HepG2 (cell line): ENCODE measurements around the gene ZXDC. TPM values are rescaled to one million over a fixed set of nuclear protein-coding genes. Genes with fewer than 3 reads are reported as not detected.
A peak's percentile ranks its signal among the peaks of the same experiment; 100 is the strongest.

Experiments
- ARID3A ChIP-seq: IDR thresholded peaks from 2 replicates; pipeline ENCODE4 v1.6.1; 2012; ENCODE audit warnings: low read depth, low read length, improper control_type of control experiment
- BHLHE40 ChIP-seq: IDR thresholded peaks from 2 replicates; pipeline ENCODE4 v1.6.1; 2011; ENCODE audit warnings: low read length, improper control_type of control experiment
- GPN1 ChIP-seq: sonication (generic); formaldehyde crosslinking; IDR thresholded peaks from 2 replicates; pipeline ENCODE4 v1.5.1; 2020; ENCODE audit warnings: missing genetic modification reagents, borderline replicate concordance
- IKZF5 ChIP-seq: IDR thresholded peaks from 2 replicates; pipeline ENCODE4 v1.6.1; 2018; ENCODE audit warnings: missing genetic modification reagents, mild to moderate bottlenecking, missing compliant biosample characterization
- KAT2B ChIP-seq: fragments of 150-350 bp; IDR thresholded peaks from 2 replicates; pipeline ENCODE4 v1.6.1; 2014; ENCODE audit warnings: low read depth, low read length, borderline replicate concordance
- KAT7 ChIP-seq: IDR thresholded peaks from 2 replicates; pipeline ENCODE4 v1.6.1; 2018; ENCODE audit warnings: borderline replicate concordance, missing compliant biosample characterization
- KDM5B ChIP-seq: sonication (generic); formaldehyde crosslinking; IDR thresholded peaks from 2 replicates; pipeline ENCODE4 v1.4.0; 2020; ENCODE audit warnings: missing genetic modification reagents, mild to moderate bottlenecking, borderline replicate concordance
- KLF9 ChIP-seq: IDR thresholded peaks from 2 replicates; pipeline ENCODE4 v1.6.1; 2016; ENCODE audit warnings: low read depth
- NR0B2 ChIP-seq: sonication (generic); formaldehyde crosslinking; IDR thresholded peaks from 2 replicates; pipeline ENCODE4 v1.4.0; 2020; ENCODE audit warnings: mild to moderate bottlenecking, missing genetic modification reagents
- PHF20 ChIP-seq: sonication (generic); formaldehyde crosslinking; IDR thresholded peaks from 2 replicates; pipeline ENCODE4 v1.5.0; 2020; ENCODE audit warnings: mild to moderate bottlenecking, missing genetic modification reagents
- PHF5A ChIP-seq: IDR thresholded peaks from one replicate; pipeline ENCODE4 v1.6.1; 2018; ENCODE audit warnings: low read depth, missing genetic modification reagents; ENCODE audit not compliant: unreplicated experiment
- ZBTB7B ChIP-seq: sonication (generic); formaldehyde crosslinking; IDR thresholded peaks from 2 replicates; pipeline ENCODE4 v1.4.0; 2020; ENCODE audit warnings: missing genetic modification reagents
- ZC3H13 ChIP-seq: sonication (generic); formaldehyde crosslinking; IDR thresholded peaks from 2 replicates; pipeline ENCODE4 v1.8.1; 2023; ENCODE audit warnings: mild to moderate bottlenecking, missing genetic modification reagents, moderate library complexity
- ZFP82 ChIP-seq: sonication (generic); formaldehyde crosslinking; IDR thresholded peaks from 2 replicates; pipeline ENCODE4 v1.5.1; 2020; ENCODE audit warnings: mild to moderate bottlenecking, missing genetic modification reagents, borderline replicate concordance
- ZNF235 ChIP-seq: sonication (generic); formaldehyde crosslinking; IDR thresholded peaks from 2 replicates; pipeline ENCODE4 v1.8.1; 2023; ENCODE audit warnings: mild to moderate bottlenecking, missing genetic modification reagents, borderline replicate concordance
- ZNF430 ChIP-seq: sonication (generic); formaldehyde crosslinking; IDR thresholded peaks from 2 replicates; pipeline ENCODE4 v1.9.0; 2021; ENCODE audit warnings: mild to moderate bottlenecking, missing genetic modification reagents
- ZNF574 ChIP-seq: sonication (generic); formaldehyde crosslinking; IDR thresholded peaks from 2 replicates; pipeline ENCODE4 v1.4.0; 2020; ENCODE audit warnings: missing genetic modification reagents
- ZNF687 ChIP-seq: sonication (generic); formaldehyde crosslinking; IDR thresholded peaks from 2 replicates; pipeline ENCODE4 v1.5.1; 2020; ENCODE audit warnings: mild to moderate bottlenecking, missing genetic modification reagents, moderate library complexity
- polyA plus RNA-seq, 8 experiments: library from polyadenylated mRNA; depleted of rRNA in 3 of 8; stranded (reverse) in 7 of 8; unstranded in 1 of 8; fragments of >200 nt; fragmentation: Illumina TruSeq in 4 of 8; extraction: Trizol in 4 of 8; gene quantifications; 2 replicates each; pipeline versions ENCODE4 v1.2.1 to v1.2.3, GENCODE V29; 2011 to 2016; ENCODE audit warnings: low read depth in 4 of 8, missing spikeins in 1 of 8, mixed read lengths in 1 of 8; ENCODE audit not compliant: insufficient read depth in 1 of 8
- total RNA-seq, 5 experiments: library from RNA; depleted of rRNA; stranded (reverse); fragments of >200 nt; fragmentation: Illumina TruSeq; extraction: Trizol; gene quantifications; 2 replicates each; pipeline ENCODE4 v1.2.3, GENCODE V29; 2016; ENCODE audit warnings: low read depth in 1 of 5

The ZXDC gene
- total and polyA plus RNA-seq, 2 of the 13 experiments (the other 11 are each of a cell fraction or from before 2014, with no cell fraction given), result 17.6 to 21.2 TPM

GRCh38 chr3:126474498-126475412 lies 936 bp downstream of the ZXDC start (continued):
- 0 out of 2 replicates have a peak, but pooled peaks have one; percentile 26 for TF ChIP-seq ZNF430 (CRISPR knock-in tag)
- no peak for TF ChIP-seq BHLHE40
- no peak for TF ChIP-seq KAT2B
- 0 out of 2 replicates have a peak, but pooled peaks have one; percentile 59 for TF ChIP-seq ZNF235 (CRISPR knock-in tag)
- no peak for TF ChIP-seq KLF9 (CRISPR knock-in tag)
- no peak for TF ChIP-seq GPN1 (CRISPR knock-in tag)
- TF ChIP-seq ZNF687 (CRISPR knock-in tag), result peak; percentile 76
- no peak for TF ChIP-seq ZFP82
- TF ChIP-seq ZC3H13 (CRISPR knock-in tag), result peak; percentile 77; the same call in 1 of the 2 replicates
- 0 out of 2 replicates have a peak, but pooled peaks have one; percentile 48 for TF ChIP-seq NR0B2 (CRISPR knock-in tag)
- TF ChIP-seq IKZF5 (CRISPR knock-in tag), result 0 out of 2 replicates have a peak, but pooled peaks have one; percentile 36
- TF ChIP-seq KDM5B (CRISPR knock-in tag), result 0 out of 2 replicates have a peak, but pooled peaks have one; percentile 44
- TF ChIP-seq PHF5A (CRISPR knock-in tag), result no peak
- peak; percentile 31 for TF ChIP-seq ZNF574 (CRISPR knock-in tag)
- peak; percentile 72; the same call in 1 of the 2 replicates for TF ChIP-seq KAT7 (CRISPR knock-in tag)
- TF ChIP-seq ARID3A, result no peak
- TF ChIP-seq ZBTB7B (CRISPR knock-in tag), result 0 out of 2 replicates have a peak, but pooled peaks have one; percentile 21
- TF ChIP-seq PHF20 (CRISPR knock-in tag), result no peak
